SK-N-MC (cell line): ENCODE results near the gene TUFM.

Experiments
- EZH2 ChIP-seq: fragments of 200-600 bp; sonication (generic); IDR thresholded peaks from one replicate; pipeline ENCODE4 v1.6.1; 2017; ENCODE audit warnings: antibody characterized with exemption
- POLR2AphosphoS5 ChIP-seq: IDR thresholded peaks from 2 replicates; pipeline ENCODE4 v1.6.1; 2012; ENCODE audit warnings: mild to moderate bottlenecking, low read depth, low read length, borderline replicate concordance

GRCh38 chr16:28883221-28883996 lies 37.3 kb upstream of the TUFM start:
- TF ChIP-seq POLR2AphosphoS5 (no peak), EZH2 (no peak)
